HFF-Myc (cell line): ENCODE data around the gene KRTAP9-7.
A peak's percentile ranks its signal among the peaks of the same experiment; 100 is the strongest.
"Not testable (repeated sequence)": the region's sequence is repeated elsewhere in the genome, so short reads cannot be mapped to it uniquely, and the experiment has no call there.

Experiments
- DNase-seq: peaks from one replicate; pipeline ENCODE4 v3.0.0-alpha.2; 2011; ENCODE audit warnings: low read depth; ENCODE audit errors: extremely low read depth
- H3K4me3 ChIP-seq: replicated peaks from 2 replicates; pipeline ENCODE4 v1.5.1; 2011; ENCODE audit warnings: low read depth, mild to moderate bottlenecking, control low read depth, low read length
- TF ChIP-seq, protein P1 (sequence below): IDR thresholded peaks from 2 replicates; pipeline ENCODE4 v1.5.1; 2012; ENCODE audit warnings: mild to moderate bottlenecking, low read depth, low read length, control low read depth; ENCODE audit errors: missing control alignments

The KRTAP9-7 gene

DNA sequence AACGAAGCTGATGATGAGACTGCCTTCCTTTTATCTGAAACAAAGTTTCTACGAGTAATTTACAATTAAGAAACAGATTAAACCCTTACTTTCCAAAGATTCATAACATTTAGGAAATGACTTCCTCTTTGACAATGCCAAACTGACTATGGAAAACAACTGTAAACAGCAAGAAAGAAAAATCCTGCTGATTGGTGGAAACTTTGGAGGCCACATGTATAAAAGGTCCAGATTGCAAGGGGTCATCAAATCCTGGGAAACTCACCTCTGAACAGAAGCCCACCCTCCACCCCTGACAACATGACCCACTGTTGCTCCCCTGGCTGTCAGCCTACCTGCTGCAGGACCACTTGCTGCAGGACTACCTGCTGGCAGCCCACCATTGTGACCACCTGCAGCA lies 10.4 kb upstream of the KRTAP9-7 start, which contains the start of gene KRTAP9-6:
Gene KRTAP9-6 (plus strand): TSS at position 301 of the 400 bp plus-strand sequence. CDS start 0 bp downstream, at position 301.
- TF ChIP-seq, protein P1, sequence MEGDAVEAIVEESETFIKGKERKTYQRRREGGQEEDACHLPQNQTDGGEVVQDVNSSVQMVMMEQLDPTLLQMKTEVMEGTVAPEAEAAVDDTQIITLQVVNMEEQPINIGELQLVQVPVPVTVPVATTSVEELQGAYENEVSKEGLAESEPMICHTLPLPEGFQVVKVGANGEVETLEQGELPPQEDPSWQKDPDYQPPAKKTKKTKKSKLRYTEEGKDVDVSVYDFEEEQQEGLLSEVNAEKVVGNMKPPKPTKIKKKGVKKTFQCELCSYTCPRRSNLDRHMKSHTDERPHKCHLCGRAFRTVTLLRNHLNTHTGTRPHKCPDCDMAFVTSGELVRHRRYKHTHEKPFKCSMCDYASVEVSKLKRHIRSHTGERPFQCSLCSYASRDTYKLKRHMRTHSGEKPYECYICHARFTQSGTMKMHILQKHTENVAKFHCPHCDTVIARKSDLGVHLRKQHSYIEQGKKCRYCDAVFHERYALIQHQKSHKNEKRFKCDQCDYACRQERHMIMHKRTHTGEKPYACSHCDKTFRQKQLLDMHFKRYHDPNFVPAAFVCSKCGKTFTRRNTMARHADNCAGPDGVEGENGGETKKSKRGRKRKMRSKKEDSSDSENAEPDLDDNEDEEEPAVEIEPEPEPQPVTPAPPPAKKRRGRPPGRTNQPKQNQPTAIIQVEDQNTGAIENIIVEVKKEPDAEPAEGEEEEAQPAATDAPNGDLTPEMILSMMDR, result no peak
- no peak for DNase-seq
- H3K4me3 ChIP-seq, result no peak within 1 kb of the TSS

DNA sequence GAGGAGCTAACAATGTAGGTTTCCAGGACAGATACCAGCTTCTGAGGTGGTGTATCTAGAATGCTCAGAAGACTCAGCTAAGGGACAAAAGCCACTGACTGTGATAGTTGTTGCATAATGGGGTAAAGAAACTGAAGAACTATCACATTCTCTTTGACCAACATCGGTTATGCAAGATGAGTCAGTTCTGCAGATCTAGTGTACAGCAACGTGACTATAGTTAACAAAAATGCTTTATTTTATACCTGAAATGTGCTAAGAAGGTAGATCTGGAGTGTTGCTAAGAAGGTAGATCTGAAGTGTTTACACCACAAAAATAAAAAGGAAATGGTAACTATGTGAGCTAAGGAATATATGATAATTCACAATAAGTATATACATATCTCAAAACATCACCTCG lies 7.8 kb upstream of the KRTAP9-7 start:
- H3K4me3 ChIP-seq, result no peak overlapping the region
- TF ChIP-seq, protein P1, result no peak
- DNase-seq, result no peak

DNA sequence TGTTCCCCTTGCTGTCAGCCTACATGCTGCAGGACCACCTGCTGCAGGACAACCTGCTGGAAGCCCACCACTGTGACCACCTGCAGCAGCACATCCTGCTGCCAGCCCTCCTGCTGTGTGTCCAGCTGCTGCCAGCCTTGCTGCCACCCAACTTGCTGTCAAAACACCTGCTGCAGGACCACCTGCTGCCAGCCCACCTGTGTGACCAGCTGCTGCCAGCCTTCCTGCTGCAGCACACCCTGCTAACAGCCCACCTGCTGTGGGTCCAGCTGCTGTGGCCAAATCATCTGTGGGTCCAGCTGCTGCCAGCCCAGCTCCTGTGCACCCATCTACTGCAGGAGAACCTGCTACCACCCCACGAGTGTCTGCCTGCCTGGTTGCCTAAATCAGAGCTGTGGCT lies 4.2 kb upstream of the KRTAP9-7 start:
- H3K4me3 ChIP-seq, DNase-seq: not testable (repeated sequence)

DNA sequence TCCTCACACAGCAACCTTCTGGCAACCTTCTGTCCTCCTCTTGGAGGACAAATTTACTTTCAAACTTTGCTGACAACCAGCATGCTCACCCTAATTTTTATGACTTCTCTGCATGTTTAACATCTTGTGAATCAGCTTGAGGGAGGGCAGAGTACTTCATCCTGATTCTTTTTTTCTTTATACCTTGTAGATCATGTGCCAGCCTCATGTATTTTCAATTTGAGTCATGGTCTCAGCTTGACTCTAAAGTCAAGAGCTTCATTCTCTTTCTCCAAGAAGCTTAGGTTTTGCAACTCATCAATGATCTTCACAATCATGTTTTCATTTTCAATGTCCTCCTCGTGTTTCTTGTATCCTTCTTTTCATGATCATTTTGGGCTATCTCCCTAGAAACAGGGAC lies 3.6 kb upstream of the KRTAP9-7 start:
- TF ChIP-seq, protein P1, result no peak
- no peak overlapping the region for H3K4me3 ChIP-seq
- DNase-seq, result no peak

DNA sequence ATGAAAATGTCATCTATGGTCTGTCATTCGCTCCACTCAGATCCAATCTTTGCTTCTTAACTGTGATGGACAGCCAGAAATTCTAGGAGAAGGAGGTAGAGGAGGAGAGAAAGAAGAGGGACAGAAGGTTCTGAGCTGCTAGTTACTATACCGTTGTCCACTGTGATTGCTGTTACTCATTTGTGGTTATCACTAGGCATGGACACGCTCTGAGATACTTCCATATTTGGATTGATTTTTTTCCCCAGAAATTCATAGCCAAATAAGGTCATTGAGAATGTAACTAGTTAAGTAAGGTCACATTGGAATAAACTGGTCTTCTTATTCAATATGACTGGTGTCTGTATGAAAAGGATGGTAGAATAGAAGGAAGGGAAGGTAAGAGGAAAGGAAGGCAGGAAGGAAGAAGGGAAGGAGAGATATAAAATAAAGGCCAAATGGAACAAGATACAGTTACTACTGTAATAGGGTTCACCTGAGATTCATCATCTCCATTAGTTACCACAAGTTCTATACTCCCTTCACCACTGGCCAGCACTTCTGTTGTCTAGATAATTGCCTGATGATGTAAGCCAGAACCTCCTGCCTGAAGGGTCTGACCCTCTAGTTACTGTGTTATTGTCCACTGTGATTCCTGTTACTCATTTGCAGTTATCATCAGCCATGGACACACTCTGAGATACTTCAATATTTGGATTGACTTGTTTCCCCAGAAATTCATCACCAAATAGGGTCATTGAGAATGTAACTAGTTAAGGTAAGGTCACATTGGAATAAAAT lies 2.9 kb downstream of the KRTAP9-7 start:
- no peak for DNase-seq
- TF ChIP-seq, protein P1, result no peak

DNA sequence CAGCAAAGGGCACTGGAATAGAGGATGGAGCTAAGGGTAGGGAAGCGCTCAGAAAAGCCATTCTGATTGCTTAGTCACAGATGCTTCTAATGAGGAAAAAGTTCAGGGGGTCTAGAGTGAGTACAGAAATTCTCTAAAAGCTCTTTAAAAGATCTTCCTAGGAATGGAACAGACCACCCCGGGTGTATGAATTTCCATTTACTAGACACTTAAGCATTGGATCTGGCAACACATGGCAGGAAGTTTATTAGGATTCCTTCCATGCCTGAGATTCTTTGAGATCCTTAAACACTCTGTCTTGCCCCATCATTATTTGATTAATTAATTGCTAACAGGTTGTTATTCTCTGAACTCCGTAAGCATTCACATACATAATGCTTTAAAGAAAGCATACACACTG lies 8.5 kb downstream of the KRTAP9-7 start:
- DNase-seq, result peak; percentile 83
- TF ChIP-seq, protein P1, result no peak
- no peak overlapping the region for H3K4me3 ChIP-seq

More for the DNA sequence above, 2.9 kb downstream of the KRTAP9-7 start:
- H3K4me3 ChIP-seq, result no peak overlapping the region

DNA sequence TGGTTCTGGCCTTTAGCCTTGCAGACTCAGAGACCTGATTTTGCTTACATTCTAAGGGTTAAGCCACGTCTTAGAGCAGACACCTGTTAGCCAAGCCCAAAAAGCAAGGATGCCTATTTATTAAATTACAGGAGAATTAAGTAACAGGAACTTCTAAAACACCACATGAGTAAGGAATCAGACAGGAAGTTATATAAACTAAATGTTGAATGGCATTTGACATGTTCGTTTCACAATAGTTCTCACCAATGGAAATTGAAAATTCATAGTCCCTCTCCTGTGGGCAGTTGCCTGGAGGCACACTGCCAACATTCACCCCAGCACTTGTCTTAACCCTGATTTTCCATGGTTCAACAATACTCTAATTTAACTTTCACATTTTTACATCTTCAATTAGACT lies 9.0 kb downstream of the KRTAP9-7 start:
- TF ChIP-seq, protein P1, result no peak
- peak; percentile 22 for DNase-seq
- H3K4me3 ChIP-seq, result no peak overlapping the region
